SU-DHL-6 (cell line): ENCODE results near the gene MAGI3.

Source experiments
- CTCF ChIP-seq: fragments of 200-600 bp; sonication (generic); IDR thresholded peaks from one replicate; pipeline ENCODE4 v1.5.1; 2017; ENCODE audit warnings: antibody characterized with exemption, mild to moderate bottlenecking, low read length, moderate library complexity; ENCODE audit not compliant: insufficient read depth, poor library complexity, severe bottlenecking
- EZH2phosphoT487 ChIP-seq: fragments of 200-600 bp; sonication (generic), shearing (Covaris generic); conservative IDR thresholded peaks from 2 replicates; pipeline ENCODE4 v1.6.1; 2018; ENCODE audit warnings: mild to moderate bottlenecking, antibody characterized with exemption, low read length, moderate library complexity, mixed read lengths

GRCh38 chr1:113675302-113675701 lies 285.0 kb downstream of the MAGI3 start:
- TF ChIP-seq CTCF (no peak), EZH2phosphoT487 (no peak)
